Endothelial cell of umbilical vein (primary cell): ENCODE data around the gene PLEKHH1.

Experiments used
- FOS ChIP-seq: IDR thresholded peaks from 2 replicates; pipeline ENCODE4 v1.6.1; 2011; ENCODE audit warnings: mild to moderate bottlenecking, low read length, moderate library complexity, borderline replicate concordance; ENCODE audit not compliant: insufficient read depth
- GATA2 ChIP-seq: IDR thresholded peaks from 2 replicates; pipeline ENCODE4 v1.7.0; 2011; ENCODE audit warnings: low read depth, mild to moderate bottlenecking, moderate library complexity, mixed read lengths, low read length; ENCODE audit not compliant: insufficient read length, insufficient read depth
- TF ChIP-seq, protein P1 (sequence below), 2 donors: IDR thresholded peaks; 1 replicate in 1 of 2; 2 replicates in 1 of 2; pipeline ENCODE4 v1.5.1; 2011; ENCODE audit warnings: low read length in 2 of 2, mild to moderate bottlenecking in 2 of 2, moderate library complexity in 2 of 2, control low read depth in 1 of 2, inconsistent platforms in 1 of 2, low read depth in 1 of 2; ENCODE audit not compliant: insufficient read depth in 1 of 2; ENCODE audit errors: extremely low read depth in 1 of 2

DNA sequence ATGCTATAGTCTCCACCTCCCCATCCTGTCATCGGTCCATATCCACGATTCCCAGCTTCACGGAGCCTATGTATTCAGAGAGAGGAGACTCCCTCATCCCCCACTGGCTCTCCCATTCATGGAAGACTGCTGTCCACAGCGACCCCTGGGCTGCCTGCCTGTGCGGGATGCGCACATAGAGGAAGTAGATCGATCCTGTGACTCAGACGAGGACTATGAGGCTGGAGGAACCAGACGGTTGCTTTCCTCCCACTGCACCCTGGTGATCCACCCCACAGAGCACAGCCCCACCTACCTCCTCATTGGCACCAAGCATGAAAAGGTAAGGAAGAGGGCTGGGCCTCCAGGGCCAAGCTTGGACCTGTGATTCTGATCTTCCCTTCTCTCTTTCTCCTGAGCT lies 42.6 kb downstream of the PLEKHH1 start:
- TF ChIP-seq, protein P1, sequence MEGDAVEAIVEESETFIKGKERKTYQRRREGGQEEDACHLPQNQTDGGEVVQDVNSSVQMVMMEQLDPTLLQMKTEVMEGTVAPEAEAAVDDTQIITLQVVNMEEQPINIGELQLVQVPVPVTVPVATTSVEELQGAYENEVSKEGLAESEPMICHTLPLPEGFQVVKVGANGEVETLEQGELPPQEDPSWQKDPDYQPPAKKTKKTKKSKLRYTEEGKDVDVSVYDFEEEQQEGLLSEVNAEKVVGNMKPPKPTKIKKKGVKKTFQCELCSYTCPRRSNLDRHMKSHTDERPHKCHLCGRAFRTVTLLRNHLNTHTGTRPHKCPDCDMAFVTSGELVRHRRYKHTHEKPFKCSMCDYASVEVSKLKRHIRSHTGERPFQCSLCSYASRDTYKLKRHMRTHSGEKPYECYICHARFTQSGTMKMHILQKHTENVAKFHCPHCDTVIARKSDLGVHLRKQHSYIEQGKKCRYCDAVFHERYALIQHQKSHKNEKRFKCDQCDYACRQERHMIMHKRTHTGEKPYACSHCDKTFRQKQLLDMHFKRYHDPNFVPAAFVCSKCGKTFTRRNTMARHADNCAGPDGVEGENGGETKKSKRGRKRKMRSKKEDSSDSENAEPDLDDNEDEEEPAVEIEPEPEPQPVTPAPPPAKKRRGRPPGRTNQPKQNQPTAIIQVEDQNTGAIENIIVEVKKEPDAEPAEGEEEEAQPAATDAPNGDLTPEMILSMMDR (IDR thresholded peaks at IDR 0.05; ENCODE audit: extremely low read depth in 1 of 2, insufficient read depth in 1 of 2, low read depth in 1 of 2, low read length in 2 of 2) = no peak
- TF ChIP-seq FOS (no peak), GATA2 (no peak)
